ENCODE results near the gene SPEF1. TPM values are rescaled to one million over a fixed set of nuclear protein-coding genes. Genes with fewer than 3 reads are reported as not detected.

The SPEF1 gene
- total and polyA plus RNA-seq, 2 of the 4 experiments (the other 2 are of a cell fraction): 0.15 TPM; not detected in 1

GRCh38 chr20:3814928-3815495 is 33.8 kb upstream of the SPEF1 start:
- dilution Hi-C loops (cut with HindIII; ENCODE audit: low sequenced_read_pairs, unreplicated experiment) (no loop called here), in situ Hi-C loops (cut with MboI; ENCODE audit: low sequenced_read_pairs) (no loop called here)

More at GRCh38 chr20:3814928-3815495, 33.8 kb upstream of the SPEF1 start:
- H3K9ac ChIP-seq (ENCODE audit: low read depth, low read length): no peak overlapping the region
- no peak overlapping the region for H2BK20ac ChIP-seq (ENCODE audit: low read depth, low read length)
- H2BK120ac ChIP-seq (ENCODE audit: low read depth, low read length): no peak overlapping the region; the same call in 1 of the 2 replicates
- H3K14ac ChIP-seq (replicated peaks; ENCODE audit: low read depth, low read length): no peak overlapping the region
- POLR2A ChIA-PET (ENCODE audit: unreplicated experiment): no interaction called here
- H2BK15ac ChIP-seq (ENCODE audit: low read depth, low read length): no peak overlapping the region
- no peak overlapping the region for H3K4me2 ChIP-seq (ENCODE audit: low read depth, low read length)
- no peak for DNase-seq
- H4K5ac ChIP-seq (ENCODE audit: low read depth, low read length): no peak overlapping the region
- TF ChIP-seq MXI1 (IDR thresholded peaks at IDR 0.05; ENCODE audit: borderline replicate concordance, low read depth, low read length) (no peak), BHLHE40 (IDR thresholded peaks at IDR 0.05; ENCODE audit: low read depth, low read length) (no peak), CTCF (conservative IDR thresholded peaks at IDR 0.05; ENCODE audit: low read depth, low read length) (no peak), CEBPB (IDR thresholded peaks at IDR 0.05; ENCODE audit: low read depth, low read length) (no peak), MAFK (IDR thresholded peaks at IDR 0.05; ENCODE audit: low read depth, low read length) (no peak), NFE2L2 (IDR thresholded peaks at IDR 0.05; ENCODE audit: low read depth, low read length) (no peak), SMC3 (IDR thresholded peaks at IDR 0.05; ENCODE audit: low read depth, low read length) (no peak), CHD1 (IDR thresholded peaks at IDR 0.05; ENCODE audit: low read depth, low read length) (no peak), POLR2A (IDR thresholded peaks at IDR 0.05; ENCODE audit: low read depth, low read length) (no peak), RFX5 (IDR thresholded peaks at IDR 0.05; ENCODE audit: low read depth, low read length) (no peak), RCOR1 (IDR thresholded peaks at IDR 0.05; ENCODE audit: insufficient replicate concordance, low read length) (no peak), RAD21 (IDR thresholded peaks at IDR 0.05; ENCODE audit: low read length) (no peak), FOS (IDR thresholded peaks at IDR 0.05; ENCODE audit: low read depth, low read length) (no peak)
- TF ChIP-seq, protein P1, sequence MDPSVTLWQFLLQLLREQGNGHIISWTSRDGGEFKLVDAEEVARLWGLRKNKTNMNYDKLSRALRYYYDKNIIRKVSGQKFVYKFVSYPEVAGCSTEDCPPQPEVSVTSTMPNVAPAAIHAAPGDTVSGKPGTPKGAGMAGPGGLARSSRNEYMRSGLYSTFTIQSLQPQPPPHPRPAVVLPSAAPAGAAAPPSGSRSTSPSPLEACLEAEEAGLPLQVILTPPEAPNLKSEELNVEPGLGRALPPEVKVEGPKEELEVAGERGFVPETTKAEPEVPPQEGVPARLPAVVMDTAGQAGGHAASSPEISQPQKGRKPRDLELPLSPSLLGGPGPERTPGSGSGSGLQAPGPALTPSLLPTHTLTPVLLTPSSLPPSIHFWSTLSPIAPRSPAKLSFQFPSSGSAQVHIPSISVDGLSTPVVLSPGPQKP (IDR thresholded peaks at IDR 0.05; ENCODE audit: borderline replicate concordance, low read depth, low read length): no peak
- TF ChIP-seq, protein P2, sequence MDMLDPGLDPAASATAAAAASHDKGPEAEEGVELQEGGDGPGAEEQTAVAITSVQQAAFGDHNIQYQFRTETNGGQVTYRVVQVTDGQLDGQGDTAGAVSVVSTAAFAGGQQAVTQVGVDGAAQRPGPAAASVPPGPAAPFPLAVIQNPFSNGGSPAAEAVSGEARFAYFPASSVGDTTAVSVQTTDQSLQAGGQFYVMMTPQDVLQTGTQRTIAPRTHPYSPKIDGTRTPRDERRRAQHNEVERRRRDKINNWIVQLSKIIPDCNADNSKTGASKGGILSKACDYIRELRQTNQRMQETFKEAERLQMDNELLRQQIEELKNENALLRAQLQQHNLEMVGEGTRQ (IDR thresholded peaks at IDR 0.05; ENCODE audit: low read depth, low read length): no peak
- no peak overlapping the region for H4K91ac ChIP-seq (ENCODE audit: insufficient read depth, low read depth, low read length)
- H2AFZ ChIP-seq (replicated peaks; ENCODE audit: low read length, poor library complexity): no peak overlapping the region
- BruUV-seq (replicated peaks): no TSS peak
- H2BK5ac ChIP-seq (ENCODE audit: low read depth, low read length, poor library complexity, severe bottlenecking): no peak overlapping the region
- peaks cover 4 to 30% of the 10 kb centered on the region in 2 experiments; a peak in 3 of 4 replicates for H3K79me1 ChIP-seq (ENCODE audit: low read depth in 1 of 2, low read length in 2 of 2)
- WGBS, 2 experiments (ENCODE audit: extremely low coverage in 2 of 2, insufficient read length in 1 of 2): no CpG with 5 or more reads among the region's 7 CpGs
- no peak for ATAC-seq (ENCODE audit: low read depth)
- H3K56ac ChIP-seq (ENCODE audit: extremely low read depth, insufficient read depth, low read length): no peak overlapping the region
- H4K8ac ChIP-seq (ENCODE audit: low read depth in 2 of 2, low read length in 2 of 2): no peak overlapping the region
- H3K4me3 ChIP-seq (ENCODE audit: insufficient read depth, low read depth, low read length): no peak overlapping the region
- no peak overlapping the region for H3K18ac ChIP-seq (ENCODE audit: low read depth, low read length)
- no peaks in the 10 kb centered on the region for H4K20me1 ChIP-seq (ENCODE audit: insufficient read depth, low read length)
- intact Hi-C loops (cut with micrococcal nuclease): no loop called here
- CTCF ChIA-PET: interaction anchor here (1.3 kb wide), 1 partner anchor 29 kb away, joined by 4 read pairs; the partner anchor contains the start of gene CENPB
- H3K9me1 ChIP-seq (ENCODE audit: insufficient read depth, low read length): peaks cover 19% of the 10 kb centered on the region
- H3K4me1 ChIP-seq (ENCODE audit: control insufficient read depth, insufficient read depth, low read length): peaks cover 18% of the 10 kb centered on the region
- H3K36me3 ChIP-seq (ENCODE audit: control insufficient read depth, insufficient read depth, low read length): no peaks in the 10 kb centered on the region
- no peak overlapping the region for H3K4ac ChIP-seq (ENCODE audit: low read depth, low read length)
- H3K27ac ChIP-seq (ENCODE audit: insufficient read depth, low read length): no peak overlapping the region
- no peak overlapping the region for H3K23ac ChIP-seq (ENCODE audit: low read depth, low read length)
- no peaks in the 10 kb centered on the region for H3K27me3 ChIP-seq (ENCODE audit: control insufficient read depth, insufficient read depth, low read length)
- H3K9me3 ChIP-seq (ENCODE audit: control insufficient read depth, insufficient read depth, low read length): no peaks in the 10 kb centered on the region
- no peak overlapping the region for H2AK9ac ChIP-seq (replicated peaks; ENCODE audit: low read depth, low read length, poor library complexity)
- no peak overlapping the region for H2AK5ac ChIP-seq (ENCODE audit: low read depth, low read length)

All from IMR-90 (cell line).